NCI-H2171 (cell line): ENCODE measurements around the gene CITED2.

Experiments used
- DNase-seq: peaks from one replicate; lab custom pipeline; 2025; lab: John Stamatoyannopoulos, UW

The CITED2 gene

DNA sequence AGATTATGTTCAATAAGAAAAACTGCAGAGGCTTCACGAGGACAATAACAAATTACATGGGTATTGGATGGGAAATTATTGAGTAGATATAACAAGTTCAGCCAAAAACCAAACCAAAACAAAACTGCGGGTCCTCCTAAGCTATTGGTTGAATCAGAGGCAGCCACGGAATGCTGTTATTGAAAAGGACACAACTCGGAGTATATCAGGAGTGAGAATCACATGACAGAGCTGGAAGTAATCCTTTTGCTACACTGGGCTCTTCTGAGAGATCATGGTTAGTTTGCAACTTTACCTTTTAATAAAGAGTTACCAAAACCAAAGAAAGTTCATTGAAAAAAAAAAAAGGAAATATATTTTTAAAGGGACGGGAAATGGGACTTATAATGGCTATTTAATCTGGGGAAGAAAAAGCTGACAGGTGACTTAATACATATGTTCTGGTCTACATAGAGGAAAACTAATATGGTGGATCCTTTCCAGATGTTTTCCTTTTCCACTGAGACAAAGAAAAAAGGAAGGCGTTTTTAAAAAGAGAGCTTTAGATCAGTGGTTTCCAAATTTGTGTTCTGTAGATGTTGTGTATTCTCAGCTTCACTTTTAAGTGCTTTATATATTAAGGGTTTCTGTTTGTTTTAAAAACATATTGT lies 6.9 kb upstream of the CITED2 start:
- no peak for DNase-seq

- no peak for DNase-seq
These were observed 6.2 kb upstream of the CITED2 start for GRCh38 chr6:139380611-139381010.

DNA sequence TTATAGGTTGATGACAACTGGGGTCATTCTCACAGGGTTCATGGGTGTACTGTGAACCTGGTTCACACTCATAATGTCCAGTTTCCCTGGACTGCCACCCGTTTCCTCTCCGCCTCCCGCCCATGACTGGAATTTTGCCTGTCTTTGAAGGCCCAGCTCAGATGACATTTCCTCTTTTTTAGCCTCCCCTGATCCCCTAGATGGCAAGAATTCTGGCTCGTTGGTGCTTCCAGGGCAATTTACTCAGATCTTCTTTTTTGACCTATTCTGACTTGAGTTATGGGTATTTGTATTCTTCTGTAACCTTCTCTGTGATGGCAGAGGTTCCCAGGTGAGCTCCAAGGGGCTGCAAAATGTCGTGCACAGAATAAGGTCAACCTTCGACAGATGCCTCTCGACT lies 5.7 kb upstream of the CITED2 start:
- no peak for DNase-seq

DNA sequence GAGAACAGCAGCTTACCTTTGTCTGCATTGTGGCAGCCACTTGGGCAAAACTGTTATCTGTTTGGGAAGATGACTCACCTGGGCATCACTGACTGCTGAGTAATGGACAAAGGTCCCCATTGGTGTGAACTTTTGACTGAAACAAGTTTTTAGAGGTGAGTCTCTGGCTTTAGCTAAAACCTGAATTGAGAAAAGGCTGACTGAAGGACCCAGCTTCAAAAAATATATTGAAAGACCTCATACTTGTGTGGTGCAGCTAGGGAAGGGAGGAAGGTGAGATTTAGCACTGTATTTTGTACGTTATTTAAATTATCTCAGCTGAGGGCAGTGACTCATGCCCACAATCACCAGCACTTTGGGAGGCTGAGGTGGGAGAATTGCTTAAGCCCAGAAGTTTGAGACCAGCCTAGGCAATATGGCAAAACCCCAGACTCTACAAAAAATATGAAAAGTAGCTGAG lies 4.5 kb upstream of the CITED2 start:
- no peak for DNase-seq

- DNase-seq = no peak
These were observed 3.8 kb upstream of the CITED2 start for GRCh38 chr6:139378226-139378625.

- DNase-seq = no peak
These were observed 2.3 kb upstream of the CITED2 start for GRCh38 chr6:139376604-139377218.

DNA sequence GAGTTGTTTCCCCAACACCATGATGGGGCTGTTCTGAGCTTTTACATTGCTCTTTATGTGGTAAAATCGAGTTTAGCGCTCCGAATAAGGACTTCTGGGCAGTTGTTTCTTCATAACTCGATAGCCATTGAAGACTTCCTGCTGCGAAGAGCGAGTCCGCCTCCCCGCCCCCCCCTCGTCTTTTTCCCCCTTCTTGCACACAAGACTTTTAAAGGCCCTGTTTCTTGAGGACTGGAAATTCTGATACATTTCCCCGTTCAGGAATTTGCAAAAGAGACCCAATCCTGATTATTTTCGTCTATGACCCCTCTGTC lies 1.5 kb upstream of the CITED2 start:
- no peak for DNase-seq

DNA sequence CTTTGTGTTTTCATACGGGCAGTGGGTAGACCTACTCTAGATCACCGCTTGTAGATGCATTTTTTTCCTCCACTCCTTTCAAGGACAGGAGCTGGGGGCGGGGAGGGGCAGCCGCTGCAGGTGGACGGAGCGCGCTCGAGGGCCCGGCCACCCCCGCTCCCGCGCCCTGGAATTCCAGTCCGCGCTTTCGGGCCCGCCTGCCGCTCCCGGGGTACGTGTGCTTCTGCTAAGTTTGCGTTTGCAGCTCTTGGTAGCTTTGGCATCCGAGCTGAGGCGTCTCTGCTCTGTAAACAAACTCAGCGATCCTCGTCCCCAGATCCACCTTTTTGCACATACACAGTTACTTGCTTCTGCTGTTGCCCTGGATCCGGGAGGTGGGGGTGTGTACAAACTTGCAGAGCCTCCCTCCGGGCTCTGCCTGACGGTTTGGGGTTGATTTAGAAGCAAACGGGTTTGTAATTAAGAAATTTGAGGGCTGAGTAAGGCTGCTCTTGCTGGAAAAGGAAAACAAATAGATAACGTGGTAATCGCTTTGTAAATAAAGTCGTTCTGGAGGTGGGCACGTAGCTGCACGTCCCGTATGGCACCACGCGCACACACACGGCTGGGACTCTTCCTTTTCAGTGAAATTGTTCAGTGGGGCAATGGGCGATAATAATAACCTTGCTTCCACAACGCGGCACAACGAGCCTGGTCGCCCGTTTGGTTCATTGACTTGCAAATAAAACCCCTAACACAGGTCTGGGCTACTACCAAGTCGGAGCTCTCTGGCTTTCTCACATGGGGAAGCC lies 973 bp upstream of the CITED2 start:
- peak; percentile 93 for DNase-seq

- DNase-seq = peak; percentile 22
These were observed 506 bp downstream of the CITED2 start for GRCh38 chr6:139373928-139374356.

DNA sequence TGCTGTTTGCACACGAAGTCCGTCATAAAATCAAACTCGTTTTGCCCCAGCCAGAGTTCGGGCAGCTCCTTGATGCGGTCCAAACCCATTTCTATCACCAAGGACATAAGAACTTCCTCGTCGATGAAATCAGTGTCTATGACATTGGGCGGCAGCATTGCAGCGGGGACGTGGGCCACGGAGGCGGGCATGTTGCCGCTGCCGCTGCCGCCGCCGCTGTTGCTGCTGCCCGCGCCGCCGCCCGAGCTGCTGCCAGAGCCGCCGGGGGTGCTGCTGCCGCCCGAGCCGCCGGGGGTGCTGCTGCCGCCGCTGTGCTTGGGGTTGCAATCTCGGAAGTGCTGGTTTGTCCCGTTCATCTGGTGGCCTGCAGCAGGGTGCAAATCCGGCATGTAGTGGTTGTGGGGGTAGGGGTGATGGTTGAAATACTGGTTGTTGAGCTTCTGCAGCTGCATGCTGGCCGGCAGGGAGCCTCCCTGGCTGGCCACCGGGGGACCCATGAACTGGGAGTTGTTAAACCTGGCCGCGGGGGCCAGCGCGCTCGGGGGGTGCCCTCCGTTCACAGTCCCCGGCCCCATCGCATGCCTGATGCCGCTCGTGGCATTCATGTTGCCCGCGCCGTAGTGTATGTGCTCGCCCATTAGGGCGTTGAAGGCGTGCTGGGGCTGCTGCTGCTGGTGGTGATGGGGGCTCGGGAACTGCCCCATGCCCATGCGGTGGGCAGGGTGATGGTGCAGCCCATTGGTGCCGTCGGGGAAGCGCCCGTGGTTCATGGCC lies 1.1 kb downstream of the CITED2 start:
- peak; percentile 40 for DNase-seq

GRCh38 chr6:139372326-139373153 lies 1.9 kb downstream of the CITED2 start:
- DNase-seq = no peak

GRCh38 chr6:139371421-139372203 lies 2.8 kb downstream of the CITED2 start:
- DNase-seq = no peak

- no peak for DNase-seq
These were observed 3.5 kb downstream of the CITED2 start for GRCh38 chr6:139370999-139371345.

- DNase-seq = peak; percentile 74
These were observed 4.0 kb downstream of the CITED2 start for GRCh38 chr6:139370283-139370998.

DNA sequence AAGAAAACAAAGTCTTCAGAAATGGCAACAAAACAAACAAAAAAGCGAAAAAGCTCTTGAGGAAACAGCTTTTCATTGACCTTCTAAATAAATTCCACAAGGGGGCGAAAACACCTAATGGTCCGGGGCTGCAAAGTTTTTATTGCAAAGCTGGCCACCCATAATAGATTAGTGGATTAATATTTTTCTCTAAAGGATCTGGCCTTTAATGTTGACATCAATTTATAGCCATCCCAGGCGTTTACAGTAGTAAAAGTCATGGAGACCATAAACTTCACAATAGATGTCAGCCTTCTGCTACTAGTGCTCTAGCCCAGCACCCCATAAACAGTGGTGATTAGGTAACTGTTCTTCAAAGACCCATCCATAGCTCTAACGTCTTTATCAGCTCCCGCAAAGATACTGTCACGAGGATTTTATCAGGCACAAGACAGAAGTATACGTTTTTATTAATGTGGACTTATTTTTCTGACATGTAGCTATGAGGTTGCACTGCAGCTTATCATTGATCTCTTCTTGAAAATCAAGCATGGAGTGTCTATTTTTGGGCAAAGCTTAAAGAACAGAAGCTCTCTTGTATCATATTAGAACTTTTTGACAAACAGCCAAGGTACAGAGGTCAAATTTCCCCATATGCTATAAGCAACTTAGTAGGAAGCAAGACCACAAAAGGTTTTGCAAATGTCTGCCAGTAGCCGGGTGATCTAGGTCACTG lies 4.7 kb downstream of the CITED2 start:
- peak; percentile 44 for DNase-seq

GRCh38 chr6:139369068-139369467 lies 5.4 kb downstream of the CITED2 start:
- DNase-seq = no peak

DNA sequence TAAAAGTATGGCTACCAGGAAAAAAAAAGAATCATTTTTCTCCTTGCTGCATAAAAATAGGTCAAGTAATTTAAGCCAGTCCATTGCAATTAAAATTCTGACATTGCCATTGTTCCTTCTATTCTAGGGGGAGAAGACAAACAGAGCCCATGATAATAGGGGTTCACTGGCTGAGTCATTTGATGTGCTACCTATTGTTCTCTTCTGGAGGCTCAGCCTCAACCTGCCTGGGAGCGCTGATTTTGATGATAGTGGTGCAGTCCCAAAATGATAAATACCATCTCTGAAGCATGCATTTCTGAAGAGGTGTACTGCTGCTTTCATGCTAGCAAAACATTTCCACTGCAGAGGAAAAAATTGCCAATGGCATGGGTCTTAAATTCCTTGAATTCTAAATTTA lies 5.8 kb downstream of the CITED2 start:
- no peak for DNase-seq

GRCh38 chr6:139367810-139368351 lies 6.6 kb downstream of the CITED2 start:
- DNase-seq = no peak

DNA sequence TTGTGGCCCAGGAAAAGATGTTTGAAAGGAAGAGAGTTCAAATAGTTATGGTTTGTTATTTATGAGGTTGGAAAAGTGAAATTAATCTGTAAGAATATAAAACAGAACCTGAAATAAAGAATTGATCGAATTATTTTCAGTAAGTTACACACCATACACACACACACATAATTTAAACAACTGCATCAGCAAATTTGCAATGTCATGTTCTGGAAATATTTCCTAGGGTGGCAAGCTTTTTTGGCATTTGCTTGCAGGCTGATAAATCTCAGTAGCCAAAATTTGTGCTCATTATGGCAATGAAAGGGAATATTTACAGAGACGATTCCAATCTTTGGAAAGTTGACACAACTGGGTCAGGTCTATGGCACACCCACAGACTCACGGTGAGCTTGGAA lies 9.5 kb downstream of the CITED2 start:
- no peak for DNase-seq
